ENCODE results near the gene CCDC188.
A peak's percentile ranks its signal among the peaks of the same experiment; 100 is the strongest.

The CCDC188 gene

GRCh38 chr22:20185750-20186149 is 34.9 kb upstream of the CCDC188 start:
- no peak for DNase-seq (ENCODE audit: low read depth, low spot score)

- no peak for DNase-seq (ENCODE audit: low read depth, low spot score)
Measured at GRCh38 chr22:20184501-20185165, 33.8 kb upstream of the CCDC188 start.

- no peak for DNase-seq (ENCODE audit: low read depth, low spot score)
Measured at GRCh38 chr22:20183823-20184222, 33.0 kb upstream of the CCDC188 start.

GRCh38 chr22:20183101-20183500 is 32.2 kb upstream of the CCDC188 start:
- DNase-seq (ENCODE audit: low read depth, low spot score), result no peak

GRCh38 chr22:20182365-20182764 is 31.5 kb upstream of the CCDC188 start:
- no peak for DNase-seq (ENCODE audit: low read depth, low spot score)

GRCh38 chr22:20181884-20182236 is 31.0 kb upstream of the CCDC188 start:
- no peak for DNase-seq (ENCODE audit: low read depth, low spot score)

- DNase-seq (ENCODE audit: low read depth, low spot score), result no peak
Measured at GRCh38 chr22:20181194-20181883, 30.5 kb upstream of the CCDC188 start.

- no peak for DNase-seq (ENCODE audit: low read depth, low spot score)
Measured at GRCh38 chr22:20180640-20181039, 29.8 kb upstream of the CCDC188 start.

GRCh38 chr22:20180245-20180630 is 29.4 kb upstream of the CCDC188 start:
- DNase-seq (ENCODE audit: low read depth, low spot score), result no peak

- no peak for DNase-seq (ENCODE audit: low read depth, low spot score)
Measured at GRCh38 chr22:20179455-20180244, 28.8 kb upstream of the CCDC188 start.

GRCh38 chr22:20178915-20179227 is 28.0 kb upstream of the CCDC188 start:
- no peak for DNase-seq (ENCODE audit: low read depth, low spot score)

GRCh38 chr22:20178075-20178914 is 27.4 kb upstream of the CCDC188 start:
- no peak for DNase-seq (ENCODE audit: low read depth, low spot score)

- DNase-seq (ENCODE audit: low read depth, low spot score), result no peak
Measured at GRCh38 chr22:20177217-20177911, 26.5 kb upstream of the CCDC188 start.

GRCh38 chr22:20176421-20177085 is 25.7 kb upstream of the CCDC188 start:
- no peak for DNase-seq (ENCODE audit: low read depth, low spot score)

GRCh38 chr22:20175597-20175900 is 24.7 kb upstream of the CCDC188 start:
- no peak for DNase-seq (ENCODE audit: low read depth, low spot score)

GRCh38 chr22:20174785-20175596 is 24.1 kb upstream of the CCDC188 start:
- peak; percentile 28 for DNase-seq (ENCODE audit: low read depth, low spot score)

- DNase-seq (ENCODE audit: low read depth, low spot score), result no peak
Measured at GRCh38 chr22:20173772-20174171, 22.9 kb upstream of the CCDC188 start.

GRCh38 chr22:20173246-20173645 is 22.4 kb upstream of the CCDC188 start:
- DNase-seq (ENCODE audit: low read depth, low spot score), result no peak

- no peak for DNase-seq (ENCODE audit: low read depth, low spot score)
Measured at GRCh38 chr22:20172141-20172613, 21.3 kb upstream of the CCDC188 start.

All from ELF-1 (cell line).